ENCODE measurements around the gene MLEC.
"Not testable (repeated sequence)": the region's sequence is repeated elsewhere in the genome, so short reads cannot be mapped to it uniquely, and the experiment has no call there.

The MLEC gene

GRCh38 chr12:120663741-120664140 is 23.2 kb upstream of the MLEC start:
- DNase-seq = no peak

GRCh38 chr12:120666571-120667390 is 20.2 kb upstream of the MLEC start:
- DNase-seq = no peak

GRCh38 chr12:120668091-120668867 is 18.7 kb upstream of the MLEC start:
- no peak for DNase-seq

- DNase-seq = no peak
These were observed 17.8 kb upstream of the MLEC start for GRCh38 chr12:120668868-120669840.

GRCh38 chr12:120670237-120670636 is 16.7 kb upstream of the MLEC start:
- DNase-seq = not testable (repeated sequence)

- no peak for DNase-seq
These were observed 16.3 kb upstream of the MLEC start for GRCh38 chr12:120670667-120671066.

GRCh38 chr12:120674097-120674636 is 12.8 kb upstream of the MLEC start:
- DNase-seq = no peak

- peak in 1 of 5 experiments; percentile 41 for DNase-seq
These were observed 9.0 kb upstream of the MLEC start for GRCh38 chr12:120677765-120678473.

GRCh38 chr12:120678572-120678971 is 8.4 kb upstream of the MLEC start:
- peak in 1 of 5 experiments; percentile 45 for DNase-seq

- no peak for DNase-seq
These were observed 6.7 kb upstream of the MLEC start for GRCh38 chr12:120680165-120680738.

- peak in 1 of 5 experiments; percentile 62 for DNase-seq
These were observed 2.4 kb upstream of the MLEC start for GRCh38 chr12:120684523-120684932.

- no peak for DNase-seq
These were observed 1.4 kb upstream of the MLEC start for GRCh38 chr12:120685522-120685921.

GRCh38 chr12:120686151-120686689 is 729 bp upstream of the MLEC start:
- DNase-seq = peak; percentile 92 to 99 (median 95)

- peak in 4 of 5 experiments; percentile 14 to 48 (median 22) for DNase-seq
These were observed 785 bp downstream of the MLEC start for GRCh38 chr12:120687578-120688289.

- DNase-seq = peak in 1 of 5 experiments; percentile 30
These were observed 1.6 kb downstream of the MLEC start for GRCh38 chr12:120688527-120689071.

GRCh38 chr12:120689397-120690082 is 2.6 kb downstream of the MLEC start:
- no peak for DNase-seq

GRCh38 chr12:120690083-120690450 is 3.1 kb downstream of the MLEC start:
- no peak for DNase-seq

- DNase-seq = no peak
These were observed 4.0 kb downstream of the MLEC start for GRCh38 chr12:120690978-120691377.

GRCh38 chr12:120692524-120693033 is 5.6 kb downstream of the MLEC start:
- no peak for DNase-seq

All from T-helper 2 cell (primary cell).